ENCODE results near the gene RPL37A. TPM values are rescaled to one million over a fixed set of nuclear protein-coding genes. Genes with fewer than 3 reads are reported as not detected.
A peak's percentile ranks its signal among the peaks of the same experiment; 100 is the strongest.

Gene RPL37A
- total RNA-seq, result 1,000 to 10,000 TPM in 1 of 4 donors, 100 to 1,000 TPM in 2, 10 to 100 TPM in 1; 59.1 to 1,456 (median 761) TPM

DNA sequence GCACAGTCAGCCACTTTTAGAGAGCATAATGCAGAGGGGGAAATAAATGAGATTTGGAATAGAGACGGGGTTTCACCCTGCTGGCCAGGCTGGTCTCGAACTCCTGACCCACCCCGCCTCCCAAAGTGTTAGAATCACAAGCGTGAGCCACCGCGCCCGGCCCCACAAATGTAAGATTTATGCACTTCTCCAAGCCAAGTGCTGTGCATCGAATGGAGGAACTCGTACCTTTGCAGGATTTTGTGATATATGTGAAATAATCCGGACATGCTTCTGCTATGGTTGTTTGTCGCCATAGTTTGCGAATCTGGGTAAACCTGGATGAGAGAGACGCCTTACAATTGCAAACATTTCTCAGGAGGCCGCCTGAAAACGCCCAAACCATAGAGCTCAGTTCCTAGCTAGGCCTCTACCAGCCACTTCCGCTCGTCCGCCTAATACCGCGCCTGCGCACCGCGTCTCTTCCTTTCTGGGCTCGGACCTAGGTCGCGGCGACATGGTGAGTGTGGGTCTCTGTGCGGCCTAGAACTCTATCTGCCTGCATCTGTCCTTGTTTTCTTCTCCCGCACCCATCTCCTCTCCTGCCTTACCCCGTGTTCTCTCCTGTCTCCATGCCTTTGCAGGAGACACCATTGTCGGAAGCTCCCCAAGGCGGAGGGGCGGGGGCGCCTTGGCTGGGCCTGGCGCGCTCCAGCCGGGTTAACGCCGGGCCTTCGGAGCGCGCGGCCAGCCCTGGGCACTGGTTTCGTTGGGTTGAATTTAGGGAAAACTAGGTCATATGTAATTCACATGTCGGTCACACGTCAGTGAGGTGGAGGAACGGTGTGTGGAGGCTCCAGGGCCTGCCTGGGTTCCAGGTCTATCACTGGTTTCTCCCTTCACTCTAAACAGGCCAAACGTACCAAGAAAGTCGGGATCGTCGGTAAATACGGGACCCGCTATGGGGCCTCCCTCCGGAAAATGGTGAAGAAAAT, at the start of gene RPL37A:
Gene RPL37A, plus strand, starts transcription at position 466 of the 974 bp plus-strand sequence. Its CDS starts 31 bp downstream, at position 497.
- Histone ChIP-seq H3K9me3 (no peaks in the 10 kb centered on the region), H3K27me3 (no peaks in the 10 kb centered on the region), H3K27ac (peak within 1 kb of the TSS; percentile 83 to 85 (median 85)), H3K4me1 (peaks cover 15 to 53% (median 40%) of the 10 kb centered on the region in 4 donors), H3K4me3 (peak within 1 kb of the TSS; percentile 60 to 73 (median 64)), H3K36me3 (peaks cover 0 to 29% (median 11%) of the 10 kb centered on the region in 4 donors)
- peak; percentile 93 for TF ChIP-seq POLR2A (IDR thresholded peaks at IDR 0.05)
- no peak for TF ChIP-seq EP300 (IDR thresholded peaks at IDR 0.05; ENCODE audit: low read depth)
- TF ChIP-seq, protein P1, sequence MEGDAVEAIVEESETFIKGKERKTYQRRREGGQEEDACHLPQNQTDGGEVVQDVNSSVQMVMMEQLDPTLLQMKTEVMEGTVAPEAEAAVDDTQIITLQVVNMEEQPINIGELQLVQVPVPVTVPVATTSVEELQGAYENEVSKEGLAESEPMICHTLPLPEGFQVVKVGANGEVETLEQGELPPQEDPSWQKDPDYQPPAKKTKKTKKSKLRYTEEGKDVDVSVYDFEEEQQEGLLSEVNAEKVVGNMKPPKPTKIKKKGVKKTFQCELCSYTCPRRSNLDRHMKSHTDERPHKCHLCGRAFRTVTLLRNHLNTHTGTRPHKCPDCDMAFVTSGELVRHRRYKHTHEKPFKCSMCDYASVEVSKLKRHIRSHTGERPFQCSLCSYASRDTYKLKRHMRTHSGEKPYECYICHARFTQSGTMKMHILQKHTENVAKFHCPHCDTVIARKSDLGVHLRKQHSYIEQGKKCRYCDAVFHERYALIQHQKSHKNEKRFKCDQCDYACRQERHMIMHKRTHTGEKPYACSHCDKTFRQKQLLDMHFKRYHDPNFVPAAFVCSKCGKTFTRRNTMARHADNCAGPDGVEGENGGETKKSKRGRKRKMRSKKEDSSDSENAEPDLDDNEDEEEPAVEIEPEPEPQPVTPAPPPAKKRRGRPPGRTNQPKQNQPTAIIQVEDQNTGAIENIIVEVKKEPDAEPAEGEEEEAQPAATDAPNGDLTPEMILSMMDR (IDR thresholded peaks at IDR 0.05), result no peak
- TF ChIP-seq POLR2AphosphoS5 (IDR thresholded peaks at IDR 0.05), result peak; percentile 97 to 98 (median 97)
- intact Hi-C loops (cut with DNase I; ENCODE audit: low total_unique reads), result no loop called here
- WGBS, 2 donors (ENCODE audit: low coverage in 1 of 2), result 0 to 2% methylated on average over 6 to 54 of the region's 54 CpGs
- DNase-seq, result peak; percentile 94
- in situ Hi-C loops (cut with MboI; ENCODE audit: low pct_ligation_motif_present in 1 of 4, low pct_unique_long_range_greater_than_20kb in 1 of 4, low sequenced_read_pairs in 3 of 4), result no loop called here

DNA sequence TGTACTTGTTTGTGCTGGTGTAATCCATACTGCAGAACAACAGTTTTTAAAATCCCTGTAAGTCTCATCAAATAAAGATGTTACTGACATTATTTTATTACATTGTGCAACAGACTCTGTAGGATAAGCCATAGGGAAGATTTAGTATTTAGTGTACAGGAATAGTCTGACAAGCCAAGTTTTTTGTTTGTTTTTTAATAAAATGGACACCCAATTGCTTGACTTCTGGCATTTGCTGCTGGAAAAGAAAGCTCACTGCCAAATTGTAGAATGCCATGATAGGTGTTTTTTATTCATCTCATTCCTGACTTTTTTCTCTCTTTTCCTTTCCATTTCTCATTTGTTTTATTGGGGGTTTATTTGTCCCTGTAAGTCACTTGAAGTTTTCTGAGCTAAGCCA, 48.3 kb upstream of the RPL37A start:
- Histone ChIP-seq H3K9me3 (no peaks in the 10 kb centered on the region), H3K27ac (no peak overlapping the region), H3K36me3 (peaks cover 0 to 78% (median 35%) of the 10 kb centered on the region in 4 donors), H3K4me3 (no peak overlapping the region), H3K4me1 (peaks cover 0 to 7% (median 0%) of the 10 kb centered on the region in 4 donors), H3K27me3 (no peaks in the 10 kb centered on the region)
- in situ Hi-C loops (cut with MboI; ENCODE audit: low pct_ligation_motif_present in 1 of 4, low pct_unique_long_range_greater_than_20kb in 1 of 4, low sequenced_read_pairs in 3 of 4), result no loop called here
- DNase-seq, result no peak
- intact Hi-C loops (cut with DNase I; ENCODE audit: low total_unique reads), result no loop called here
- TF ChIP-seq, protein P1 (IDR thresholded peaks at IDR 0.05), result no peak
- TF ChIP-seq POLR2A (IDR thresholded peaks at IDR 0.05), result no peak
- TF ChIP-seq POLR2AphosphoS5 (IDR thresholded peaks at IDR 0.05), result no peak
- no peak for TF ChIP-seq EP300 (IDR thresholded peaks at IDR 0.05; ENCODE audit: low read depth)

GRCh38 chr2:216450784-216451183, 47.9 kb upstream of the RPL37A start:
- H3K27ac ChIP-seq, result no peak overlapping the region
- no peaks in the 10 kb centered on the region for H3K27me3 ChIP-seq
- peaks cover 0 to 5% (median 0%) of the 10 kb centered on the region in 4 donors for H3K4me1 ChIP-seq
- H3K4me3 ChIP-seq, result no peak overlapping the region
- in situ Hi-C loops (cut with MboI; ENCODE audit: low pct_ligation_motif_present in 1 of 4, low pct_unique_long_range_greater_than_20kb in 1 of 4, low sequenced_read_pairs in 3 of 4), result no loop called here
- no peak for DNase-seq
- intact Hi-C loops (cut with DNase I; ENCODE audit: low total_unique reads), result no loop called here
- H3K36me3 ChIP-seq, result peaks cover 0 to 78% (median 36%) of the 10 kb centered on the region in 4 donors
- 99% methylated on average over 7 of the region's 7 CpGs; no CpG with 5 or more reads in 1 of the 2 donors for whole genome bisulfite sequencing, 2 donors (ENCODE audit: low coverage in 1 of 2)
- TF ChIP-seq, protein P1 (IDR thresholded peaks at IDR 0.05), result no peak
- no peak for TF ChIP-seq POLR2AphosphoS5 (IDR thresholded peaks at IDR 0.05)
- TF ChIP-seq POLR2A (IDR thresholded peaks at IDR 0.05), result no peak
- no peaks in the 10 kb centered on the region for H3K9me3 ChIP-seq

DNA sequence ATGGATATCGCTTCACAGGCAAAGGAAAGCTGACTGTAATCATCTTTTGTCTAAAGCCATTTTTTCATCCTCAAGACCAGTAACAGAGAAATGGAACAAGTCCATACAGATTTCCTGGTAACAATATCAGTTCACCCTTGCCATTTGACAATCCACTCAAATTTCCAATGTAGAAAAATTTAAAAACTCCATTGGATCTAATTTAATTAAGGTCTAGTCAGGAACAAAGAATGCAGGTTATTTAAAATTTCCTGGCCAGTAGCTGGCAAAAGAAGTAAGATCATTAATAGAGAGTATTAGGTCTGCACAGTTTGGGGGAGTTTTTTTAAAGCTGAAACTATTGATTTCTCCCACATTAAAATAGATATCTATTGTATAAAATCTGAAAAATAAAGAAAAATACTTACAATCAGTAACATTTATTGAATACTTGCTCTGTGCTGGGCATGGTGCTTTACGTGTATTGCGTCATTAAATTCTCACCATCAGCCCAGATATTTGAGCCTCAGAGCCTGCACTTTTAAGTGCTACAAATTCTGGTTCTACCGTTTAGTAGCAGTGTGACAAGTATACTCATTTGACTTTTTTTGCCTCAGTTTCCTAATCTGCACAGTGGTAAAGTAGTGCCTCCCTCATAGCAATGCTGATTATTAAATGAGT, 44.6 kb upstream of the RPL37A start:
- TF ChIP-seq POLR2A (IDR thresholded peaks at IDR 0.05), result no peak
- no peaks in the 10 kb centered on the region for H3K27me3 ChIP-seq
- no peaks in the 10 kb centered on the region for H3K9me3 ChIP-seq
- H3K27ac ChIP-seq, result no peak overlapping the region
- H3K36me3 ChIP-seq, result peaks cover 0 to 54% (median 25%) of the 10 kb centered on the region in 4 donors
- no peak for DNase-seq
- intact Hi-C loops (cut with DNase I; ENCODE audit: low total_unique reads), result no loop called here
- in situ Hi-C loops (cut with MboI; ENCODE audit: low pct_ligation_motif_present in 1 of 4, low pct_unique_long_range_greater_than_20kb in 1 of 4, low sequenced_read_pairs in 3 of 4), result no loop called here
- H3K4me3 ChIP-seq, result no peak overlapping the region
- no peaks in the 10 kb centered on the region for H3K4me1 ChIP-seq
- WGBS, 2 donors (ENCODE audit: low coverage in 1 of 2), result 98 to 100% methylated on average over 4 of the region's 4 CpGs
